Measurements from ENCODE around the gene ALOX12B.

ALOX12B gene

GRCh38 chr17:8041979-8042378 is 45.5 kb downstream of the ALOX12B start:
- no peak for TF ChIP-seq CTCF (IDR thresholded peaks at IDR 0.05)
- no peak overlapping the region for H3K4me3 ChIP-seq
- H3K27ac ChIP-seq = no peak overlapping the region
- DNase-seq (ENCODE audit: low spot score) = no peak

GRCh38 chr17:8041249-8041928 is 46.1 kb downstream of the ALOX12B start:
- DNase-seq (ENCODE audit: low spot score) = no peak
- no peak for TF ChIP-seq CTCF (IDR thresholded peaks at IDR 0.05)
- H3K27ac ChIP-seq = peak overlapping the region in 1 of 2 donors; percentile 61
- H3K4me3 ChIP-seq = peak overlapping the region; percentile 26

GRCh38 chr17:8039611-8040168 is 47.8 kb downstream of the ALOX12B start:
- peak overlapping the region; percentile 53 for H3K4me3 ChIP-seq
- no peak for DNase-seq (ENCODE audit: low spot score)
- no peak overlapping the region for H3K27ac ChIP-seq

GRCh38 chr17:8038954-8039610 is 48.4 kb downstream of the ALOX12B start, which contains the start of gene ALOX15B:
TSS of gene ALOX15B (plus strand) at chr17:8039059. CDS start at chr17:8039156, 97 bp downstream.
- H3K4me3 ChIP-seq = peak within 1 kb of the TSS; percentile 53
- DNase-seq (ENCODE audit: low spot score) = no peak
- no peak for TF ChIP-seq CTCF (IDR thresholded peaks at IDR 0.05)
- H3K27ac ChIP-seq = no peak within 1 kb of the TSS

More at GRCh38 chr17:8039611-8040168, 47.8 kb downstream of the ALOX12B start:
- TF ChIP-seq CTCF (IDR thresholded peaks at IDR 0.05) = no peak

- no peak overlapping the region for H3K27ac ChIP-seq
- no peak overlapping the region for H3K4me3 ChIP-seq
- no peak for TF ChIP-seq CTCF (IDR thresholded peaks at IDR 0.05)
- DNase-seq (ENCODE audit: low spot score) = no peak
Measured at GRCh38 chr17:8032442-8032841, 55.1 kb downstream of the ALOX12B start.

- Histone ChIP-seq H3K27ac (no peak overlapping the region), H3K4me3 (no peak overlapping the region)
- no peak for DNase-seq (ENCODE audit: low spot score)
- no peak for TF ChIP-seq CTCF (IDR thresholded peaks at IDR 0.05)
Measured at GRCh38 chr17:8031950-8032349, 55.6 kb downstream of the ALOX12B start.
